HPDE6-E6E7 (cell line): ENCODE data around the gene NR4A1.

ENCODE experiments used
- DNase-seq: peaks from one replicate; pipeline ENCODE4 v3.0.0; 2011; ENCODE audit warnings: missing footprints; ENCODE audit errors: extremely low spot score

The NR4A1 gene

GRCh38 chr12:52018433-52019112 lies 32.7 kb upstream of the NR4A1 start:
- DNase-seq: no peak

- no peak for DNase-seq
Measured at GRCh38 chr12:52019113-52019770, 32.0 kb upstream of the NR4A1 start.

- DNase-seq: no peak
Measured at GRCh38 chr12:52020539-52021336, 30.5 kb upstream of the NR4A1 start.

GRCh38 chr12:52022841-52023181 lies 28.4 kb upstream of the NR4A1 start:
- no peak for DNase-seq

GRCh38 chr12:52023182-52023975 lies 27.9 kb upstream of the NR4A1 start:
- DNase-seq: peak; percentile 71

- DNase-seq: no peak
Measured at GRCh38 chr12:52023976-52024688, 27.1 kb upstream of the NR4A1 start.

GRCh38 chr12:52024845-52025230 lies 26.4 kb upstream of the NR4A1 start:
- no peak for DNase-seq

GRCh38 chr12:52026263-52026662 lies 25.0 kb upstream of the NR4A1 start:
- no peak for DNase-seq

- DNase-seq: no peak
Measured at GRCh38 chr12:52027085-52027843, 24.0 kb upstream of the NR4A1 start.

- no peak for DNase-seq
Measured at GRCh38 chr12:52029685-52030084, 21.6 kb upstream of the NR4A1 start.

GRCh38 chr12:52032446-52032803 lies 18.8 kb upstream of the NR4A1 start:
- no peak for DNase-seq

GRCh38 chr12:52032804-52033445 lies 18.3 kb upstream of the NR4A1 start:
- DNase-seq: peak; percentile 97

- DNase-seq: no peak
Measured at GRCh38 chr12:52033446-52034140, 17.6 kb upstream of the NR4A1 start.

GRCh38 chr12:52035190-52035589 lies 16.1 kb upstream of the NR4A1 start:
- DNase-seq: no peak

GRCh38 chr12:52035926-52036325 lies 15.3 kb upstream of the NR4A1 start:
- DNase-seq: no peak

- peak; percentile 73 for DNase-seq
Measured at GRCh38 chr12:52036587-52037171, 14.6 kb upstream of the NR4A1 start.

- no peak for DNase-seq
Measured at GRCh38 chr12:52037248-52037861, 13.9 kb upstream of the NR4A1 start.

- no peak for DNase-seq
Measured at GRCh38 chr12:52038447-52038846, 12.8 kb upstream of the NR4A1 start.

- no peak for DNase-seq
Measured at GRCh38 chr12:52041035-52041434, 10.2 kb upstream of the NR4A1 start.
